AG20443 (cell line): Measurements from ENCODE around the gene PLD1.
A peak's percentile ranks its signal among the peaks of the same experiment; 100 is the strongest.

Experiments
- DNase-seq: peaks from one replicate; pipeline ENCODE4 v3.0.0; 2012; ENCODE audit warnings: low spot score, mixed read lengths

Gene PLD1

DNA sequence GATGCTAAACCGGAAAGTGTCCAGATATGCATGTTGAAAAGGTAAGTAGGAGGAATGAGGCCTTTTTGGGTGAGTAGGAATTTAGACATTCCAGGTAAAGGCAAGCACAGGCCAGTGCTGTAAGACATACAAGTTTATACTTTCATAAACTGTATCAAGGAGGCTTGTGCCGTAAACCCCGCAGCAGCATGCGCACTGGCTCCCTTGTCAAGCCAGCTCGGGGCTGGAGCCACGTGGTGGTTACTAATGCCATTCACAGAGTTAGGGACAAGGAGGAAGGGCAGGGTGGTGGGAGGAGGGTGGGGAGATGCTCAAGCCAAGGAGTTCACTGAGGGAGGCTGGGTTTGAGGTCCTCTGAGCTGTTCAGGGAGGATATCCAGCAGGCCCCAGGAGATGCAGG lies 35.8 kb downstream of the PLD1 start:
- DNase-seq, result no peak

DNA sequence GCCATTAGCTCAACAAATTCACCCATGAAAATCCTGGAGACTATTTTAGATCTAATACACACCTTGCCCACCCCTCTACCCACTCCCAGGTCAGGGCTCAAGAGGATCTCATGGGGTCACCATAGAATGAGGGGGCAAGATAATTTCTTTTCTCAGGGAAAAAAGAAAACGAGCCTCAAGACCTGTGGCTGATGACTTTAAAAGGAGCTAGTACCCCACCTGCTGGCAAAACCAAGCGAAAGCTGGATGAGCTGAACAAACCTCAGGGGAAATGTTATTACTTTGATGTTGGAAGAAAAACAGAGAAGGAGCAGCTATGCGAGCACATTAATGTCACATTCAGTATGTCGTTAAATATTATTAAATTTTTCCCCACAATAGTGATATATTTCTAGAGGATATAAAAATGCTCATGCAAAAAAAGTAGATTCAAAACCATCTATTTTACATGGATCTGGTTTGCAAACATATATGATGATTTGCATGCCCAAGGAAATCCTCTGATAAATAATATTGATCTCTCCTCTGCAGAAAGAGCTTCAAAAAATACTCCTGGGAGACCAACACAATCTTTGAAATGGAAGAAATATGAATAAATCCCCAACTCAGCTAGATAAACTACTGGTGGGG lies 37.7 kb downstream of the PLD1 start:
- DNase-seq, result peak; percentile 69

DNA sequence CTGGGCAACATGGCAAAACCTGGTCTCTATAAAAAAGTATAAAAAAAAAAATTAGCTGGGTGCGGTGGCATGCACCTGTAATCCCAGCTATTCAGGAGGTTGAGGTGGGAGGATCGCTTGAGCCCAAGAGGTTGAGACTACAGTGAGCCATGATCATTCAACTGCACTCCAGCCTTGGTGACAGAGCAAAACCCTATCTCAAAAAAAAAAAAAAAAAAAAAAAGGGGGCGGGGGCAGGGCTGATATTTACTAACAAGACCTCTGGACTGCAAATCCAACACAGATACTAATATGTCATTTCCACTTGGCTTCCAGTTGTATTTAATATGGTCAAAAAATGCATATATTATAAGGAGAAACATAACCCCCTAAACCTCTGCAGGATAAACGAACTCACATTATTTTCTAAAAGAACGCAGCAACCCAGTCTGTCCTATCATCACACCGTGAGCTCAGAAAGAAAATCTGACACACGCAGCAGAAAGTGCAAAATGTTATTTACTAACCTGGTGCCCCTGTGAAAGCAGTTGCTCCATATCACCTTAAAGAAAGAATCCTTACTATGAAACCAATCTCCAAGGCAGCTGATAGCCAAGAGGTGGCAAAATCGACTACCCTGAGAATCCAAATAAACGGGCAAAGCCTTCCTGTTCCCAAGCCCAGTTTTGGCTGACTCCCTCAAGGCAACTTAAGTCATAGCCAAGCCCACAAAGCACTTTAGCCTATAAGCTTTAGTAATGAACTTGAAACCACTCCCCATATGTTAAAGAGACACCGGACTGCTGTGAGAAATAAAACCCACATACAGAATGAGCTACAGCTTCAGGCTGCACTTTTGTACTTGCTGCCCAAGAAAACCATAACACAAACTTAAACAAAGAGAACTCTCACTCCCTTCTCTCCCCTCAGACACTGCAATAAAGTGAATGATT lies 39.3 kb downstream of the PLD1 start:
- peak; percentile 76 for DNase-seq

DNA sequence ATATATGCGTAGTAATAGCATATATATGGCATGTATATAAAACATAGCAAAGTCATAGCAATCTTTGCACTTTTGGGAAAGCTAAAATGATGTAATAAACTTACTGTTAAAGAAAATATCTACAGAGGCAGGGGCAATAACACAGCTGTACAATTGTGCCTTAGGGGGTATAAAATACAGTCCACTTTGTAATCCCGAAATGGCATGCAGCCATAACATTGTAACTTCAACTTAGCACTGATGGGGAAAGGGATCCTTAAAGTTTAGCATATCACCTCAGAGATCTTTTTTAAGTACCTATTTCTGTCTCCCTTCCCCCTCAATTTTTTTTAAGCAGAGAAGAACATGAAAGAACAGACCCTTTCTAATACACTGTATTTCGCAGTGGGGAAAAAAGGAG lies 40.8 kb downstream of the PLD1 start:
- DNase-seq, result no peak

DNA sequence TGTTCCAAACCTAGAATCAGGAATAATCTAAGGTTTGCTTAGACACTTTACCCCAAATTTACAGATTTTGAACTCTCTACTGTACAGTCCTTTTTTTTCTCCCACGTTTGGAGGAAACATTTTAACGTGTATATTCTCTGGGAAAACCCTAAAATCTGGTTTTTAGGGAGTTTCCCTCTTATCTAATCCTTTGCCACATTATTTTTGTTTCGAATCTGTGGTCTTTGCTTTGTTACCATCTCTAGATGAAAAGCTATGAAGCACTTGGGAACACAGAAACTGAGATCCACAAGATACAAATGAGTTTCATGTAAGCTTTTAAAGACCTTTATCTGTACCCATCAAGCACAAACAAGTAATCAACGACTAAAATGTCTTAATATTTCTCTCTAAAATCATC lies 41.3 kb downstream of the PLD1 start:
- no peak for DNase-seq

DNA sequence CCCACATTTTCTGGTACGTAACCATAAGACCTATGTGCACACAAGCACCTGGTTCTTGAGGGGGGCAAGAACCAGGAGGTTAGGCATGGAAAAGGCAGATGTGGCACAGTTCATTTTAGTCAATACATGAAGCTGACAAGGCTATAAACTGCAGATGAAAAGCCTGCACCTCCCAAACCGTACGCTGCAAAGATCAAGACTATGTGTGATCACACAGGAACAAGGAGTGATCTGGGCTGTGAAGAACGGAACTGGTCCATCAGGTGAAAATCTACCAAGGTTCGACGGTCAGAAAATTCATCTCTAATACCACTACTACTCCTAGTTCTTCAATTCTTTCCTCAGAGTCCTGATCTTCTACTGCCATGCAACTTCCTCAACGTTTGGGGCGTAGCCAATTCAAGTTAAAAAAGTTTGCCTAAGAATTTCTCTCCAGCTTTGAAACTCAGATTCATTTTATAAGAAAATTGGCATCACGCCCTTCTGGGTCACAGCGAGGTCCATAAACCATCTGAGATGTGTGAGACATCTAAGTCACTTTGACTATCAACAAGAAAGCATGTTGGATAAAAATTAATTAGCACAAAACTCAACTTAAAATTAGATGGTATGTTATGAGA lies 41.9 kb downstream of the PLD1 start:
- DNase-seq, result no peak

DNA sequence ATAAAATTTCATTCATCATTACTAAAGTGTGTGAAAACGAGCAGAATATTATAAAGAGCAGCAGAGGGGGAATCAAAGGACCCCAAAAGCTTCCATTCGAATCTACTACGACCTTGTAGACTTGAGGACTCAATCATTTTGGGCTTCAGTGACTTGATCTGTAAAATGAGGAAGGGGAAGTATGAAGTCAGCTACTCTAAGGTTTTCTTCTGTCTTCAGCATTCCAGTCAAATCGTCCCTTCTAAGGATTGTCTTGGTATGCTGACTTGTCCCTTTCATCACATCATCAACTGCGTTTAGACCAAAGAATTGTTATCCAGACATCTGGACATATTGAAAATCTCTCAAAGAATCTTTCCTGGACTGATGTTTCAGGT lies 44.8 kb downstream of the PLD1 start:
- DNase-seq, result no peak

DNA sequence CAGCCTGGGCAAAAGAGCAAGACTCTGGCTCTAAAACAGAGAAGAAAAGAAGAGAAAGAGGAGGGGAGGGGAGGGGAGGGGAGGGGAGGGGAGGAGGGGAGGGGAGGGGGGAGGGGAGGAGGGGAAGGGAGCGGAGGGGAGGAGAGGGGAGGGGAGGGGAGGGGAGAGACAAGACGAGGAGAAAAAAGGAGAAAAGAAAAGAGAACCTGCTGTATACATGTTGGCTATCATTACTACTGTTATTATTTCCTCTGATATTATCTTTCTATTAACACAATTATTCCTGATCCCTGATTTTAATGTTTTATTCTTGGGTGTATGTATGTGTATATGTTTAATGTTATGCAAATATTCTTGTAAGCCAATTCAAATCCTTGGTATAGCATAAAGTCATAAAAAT lies 46.9 kb downstream of the PLD1 start:
- DNase-seq, result no peak

DNA sequence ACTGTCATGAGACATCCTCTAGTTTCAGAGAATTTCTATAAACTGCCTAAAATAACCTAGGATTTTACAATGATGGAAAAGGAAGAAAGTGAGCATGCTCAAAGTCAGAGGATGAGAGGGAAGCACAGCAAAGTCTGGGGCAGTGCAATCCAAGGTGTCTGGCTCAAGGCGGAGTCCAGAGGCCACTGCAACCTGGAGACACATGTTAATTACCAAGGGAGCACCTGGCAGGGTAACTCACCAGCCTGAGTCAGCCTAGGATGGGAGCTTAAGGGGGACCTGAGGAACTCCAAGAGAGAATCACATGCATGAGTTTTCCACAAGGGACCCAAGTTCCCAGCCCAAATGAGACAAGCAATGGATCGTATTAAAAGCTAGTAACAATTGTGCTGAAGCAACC lies 49.8 kb downstream of the PLD1 start:
- no peak for DNase-seq

DNA sequence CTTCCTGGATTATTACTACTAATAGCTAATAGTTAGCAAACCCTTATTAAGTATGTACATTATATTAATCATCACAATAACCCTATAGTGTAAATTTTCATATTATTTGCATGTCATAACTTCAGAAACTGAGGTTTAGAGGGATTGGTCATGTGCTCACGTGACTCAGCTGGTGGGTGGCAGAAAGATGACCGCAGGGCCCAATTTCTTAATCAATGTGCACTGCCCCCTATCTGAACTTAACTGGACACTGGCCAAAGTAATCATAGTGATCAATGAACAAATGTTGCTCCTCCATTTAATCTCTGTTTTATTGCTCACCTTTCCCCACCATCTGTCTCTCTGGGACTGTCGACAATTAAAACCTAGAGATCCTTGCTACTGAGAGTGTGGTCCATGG lies 52.2 kb downstream of the PLD1 start:
- no peak for DNase-seq

DNA sequence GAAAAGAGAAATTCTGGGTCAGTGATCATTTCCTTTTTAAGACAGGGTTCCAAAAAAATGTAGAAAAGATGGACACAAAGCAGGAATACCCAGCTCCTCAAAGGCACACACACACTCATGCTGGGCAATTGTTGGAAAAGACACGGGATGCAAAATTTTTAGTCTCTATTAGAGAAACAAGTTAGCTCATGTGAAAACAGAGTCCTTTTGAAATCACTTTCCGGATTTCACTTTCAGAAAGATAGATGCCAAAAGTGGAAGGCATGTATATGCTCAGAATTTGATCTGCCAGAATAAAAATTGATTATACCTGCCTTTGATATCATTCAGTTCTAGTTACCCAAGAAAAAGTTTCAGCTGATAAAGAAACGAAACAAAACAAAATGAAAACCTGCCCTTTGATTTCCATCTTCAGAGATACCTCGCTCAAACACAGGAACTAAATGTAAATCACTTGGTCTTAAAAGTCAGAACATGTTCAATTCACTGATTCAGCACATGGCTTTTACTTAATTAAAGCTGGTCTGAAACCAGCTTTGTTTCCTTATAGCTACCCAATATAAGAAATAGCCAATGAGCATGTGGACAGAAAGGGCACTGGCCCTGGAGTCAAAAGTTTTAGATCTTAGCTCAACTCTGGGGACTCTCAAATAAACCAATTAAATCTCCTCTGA lies 52.8 kb downstream of the PLD1 start:
- no peak for DNase-seq

DNA sequence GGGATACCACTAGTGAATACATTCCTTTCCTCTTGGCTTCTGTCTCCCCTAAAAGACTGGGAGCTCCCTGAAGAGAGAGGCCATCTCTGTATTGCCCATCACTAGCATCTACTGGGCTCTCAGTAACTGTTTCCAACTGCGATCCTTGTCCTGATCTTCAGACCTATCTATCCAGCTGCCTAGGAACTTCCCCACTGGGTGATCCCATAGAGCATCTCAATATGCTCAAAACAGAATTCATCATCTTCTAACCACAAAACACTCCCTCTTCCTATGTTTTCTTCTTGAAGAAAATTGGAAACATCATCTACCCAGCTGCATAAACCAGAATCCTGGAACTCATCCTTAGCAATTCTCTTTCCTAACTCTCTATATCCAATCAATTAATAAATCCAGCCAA lies 54.6 kb downstream of the PLD1 start:
- no peak for DNase-seq

DNA sequence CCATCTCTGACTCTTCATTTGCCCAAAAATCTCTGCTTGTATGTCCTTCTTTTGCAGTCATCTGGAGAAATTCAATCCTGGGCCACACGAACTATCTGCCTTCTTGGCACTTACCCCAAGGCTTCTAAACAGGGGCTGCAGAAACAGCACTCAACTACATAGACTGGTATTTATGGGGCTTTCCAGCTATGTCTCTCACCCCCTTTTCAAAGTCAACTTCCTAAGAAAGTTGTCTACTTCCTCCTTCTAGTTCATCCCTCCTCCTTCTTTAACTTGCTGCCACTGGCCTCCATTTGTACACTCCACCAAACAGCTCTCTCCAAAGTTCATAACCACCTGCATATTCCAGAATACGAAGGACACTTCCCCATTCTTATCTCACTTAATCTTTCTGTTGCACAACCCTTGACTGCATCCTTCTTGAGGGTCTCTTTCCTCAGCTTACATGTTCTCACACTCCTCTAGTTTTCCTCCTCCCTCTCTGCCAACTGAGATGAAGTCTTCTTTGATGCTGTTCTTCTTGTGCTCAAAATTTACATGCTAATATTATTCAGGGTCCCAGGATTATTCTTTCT lies 55.2 kb downstream of the PLD1 start:
- DNase-seq, result no peak

DNA sequence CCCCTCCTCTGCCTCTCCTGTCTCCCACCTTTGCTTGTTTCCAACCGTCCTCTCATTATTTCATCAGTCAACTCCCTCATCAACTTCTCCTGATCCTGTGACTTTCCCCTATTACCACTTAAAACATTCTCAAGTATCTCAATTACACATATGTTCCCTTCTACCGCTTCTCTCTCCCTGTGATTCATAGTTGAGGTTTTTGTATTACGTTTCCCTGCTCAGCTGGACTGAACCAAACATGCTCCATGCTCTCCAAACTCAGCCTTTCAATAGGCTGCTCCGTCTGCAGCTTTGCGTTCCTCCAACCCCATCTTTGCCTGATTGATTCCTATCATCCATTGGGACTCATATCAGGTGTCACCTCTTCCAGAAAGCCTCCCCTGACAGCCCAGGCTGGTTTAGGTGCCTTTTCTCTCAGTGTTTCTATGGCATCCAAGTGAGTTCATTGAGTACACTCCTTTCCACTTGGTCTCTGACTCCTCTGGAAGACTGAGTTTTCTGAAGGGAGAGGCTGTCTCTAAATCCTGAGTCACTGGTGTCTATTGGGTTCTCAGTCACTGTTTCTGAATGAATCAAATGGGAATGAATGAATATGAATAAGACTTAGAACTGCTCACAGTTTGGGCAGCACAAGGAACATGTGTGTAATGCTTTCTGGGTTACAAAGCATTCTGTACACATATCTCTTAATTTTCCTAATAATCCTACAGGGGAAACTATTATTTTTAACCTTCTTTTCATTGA lies 56.4 kb downstream of the PLD1 start:
- DNase-seq, result peak; percentile 68

DNA sequence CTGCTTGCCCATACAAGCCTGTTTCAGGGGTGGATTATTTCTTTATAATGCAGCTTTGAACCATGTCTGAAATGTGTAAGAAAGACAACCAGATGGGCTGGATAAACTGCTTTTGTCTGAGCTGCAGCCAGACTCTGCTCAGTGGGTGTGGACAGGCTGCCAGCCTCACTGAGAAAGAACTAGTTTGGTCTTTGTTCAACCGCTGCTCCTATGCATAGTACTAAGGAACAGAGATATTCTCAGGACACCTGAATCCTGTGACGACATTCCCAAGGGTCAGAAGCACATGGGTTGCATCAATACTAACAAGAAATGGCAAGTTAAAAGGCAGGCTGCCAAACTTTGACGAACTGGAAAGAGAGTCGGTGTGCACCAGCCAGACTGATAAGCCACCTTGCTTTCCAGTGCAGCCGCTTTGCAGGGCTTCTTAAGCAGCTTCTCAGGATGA lies 57.2 kb downstream of the PLD1 start:
- DNase-seq, result peak; percentile 14

DNA sequence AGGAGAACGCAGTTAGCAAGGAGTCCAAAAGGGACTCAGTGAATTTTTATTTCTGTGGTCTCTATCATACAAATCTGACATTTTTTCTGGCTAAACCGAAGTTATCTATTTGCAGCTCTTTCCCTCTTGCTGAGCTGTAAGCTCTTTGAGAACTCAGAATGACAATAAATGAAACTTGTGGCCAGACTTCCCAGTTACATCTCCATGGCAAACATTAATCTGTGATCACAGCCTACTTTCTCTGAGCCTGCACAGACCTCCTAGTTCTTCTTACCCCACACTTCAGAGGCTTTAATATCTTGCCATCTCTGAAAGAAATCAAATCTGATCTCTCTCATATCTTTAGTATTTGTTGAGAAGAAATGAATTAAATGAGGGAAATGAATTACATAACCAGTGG lies 58.0 kb downstream of the PLD1 start:
- DNase-seq, result no peak

DNA sequence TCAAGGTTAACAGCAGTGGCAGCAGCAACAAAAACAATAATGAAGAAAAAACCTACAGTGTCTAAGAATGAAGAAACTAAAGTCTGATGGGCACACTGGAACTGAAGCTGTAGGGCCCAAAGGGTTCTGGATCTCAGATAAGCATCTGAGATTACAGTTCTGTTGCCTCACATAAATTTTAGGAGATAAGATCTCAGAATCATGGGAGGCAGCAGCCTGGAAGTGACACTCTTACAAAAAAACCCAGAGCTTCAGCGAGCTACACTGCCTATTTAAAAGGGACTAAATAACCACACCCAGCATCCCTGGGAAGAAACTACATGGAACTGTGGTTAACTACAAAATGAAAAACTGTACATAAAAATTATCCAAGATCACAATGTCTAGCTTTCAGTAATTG lies 61.2 kb downstream of the PLD1 start:
- no peak for DNase-seq

DNA sequence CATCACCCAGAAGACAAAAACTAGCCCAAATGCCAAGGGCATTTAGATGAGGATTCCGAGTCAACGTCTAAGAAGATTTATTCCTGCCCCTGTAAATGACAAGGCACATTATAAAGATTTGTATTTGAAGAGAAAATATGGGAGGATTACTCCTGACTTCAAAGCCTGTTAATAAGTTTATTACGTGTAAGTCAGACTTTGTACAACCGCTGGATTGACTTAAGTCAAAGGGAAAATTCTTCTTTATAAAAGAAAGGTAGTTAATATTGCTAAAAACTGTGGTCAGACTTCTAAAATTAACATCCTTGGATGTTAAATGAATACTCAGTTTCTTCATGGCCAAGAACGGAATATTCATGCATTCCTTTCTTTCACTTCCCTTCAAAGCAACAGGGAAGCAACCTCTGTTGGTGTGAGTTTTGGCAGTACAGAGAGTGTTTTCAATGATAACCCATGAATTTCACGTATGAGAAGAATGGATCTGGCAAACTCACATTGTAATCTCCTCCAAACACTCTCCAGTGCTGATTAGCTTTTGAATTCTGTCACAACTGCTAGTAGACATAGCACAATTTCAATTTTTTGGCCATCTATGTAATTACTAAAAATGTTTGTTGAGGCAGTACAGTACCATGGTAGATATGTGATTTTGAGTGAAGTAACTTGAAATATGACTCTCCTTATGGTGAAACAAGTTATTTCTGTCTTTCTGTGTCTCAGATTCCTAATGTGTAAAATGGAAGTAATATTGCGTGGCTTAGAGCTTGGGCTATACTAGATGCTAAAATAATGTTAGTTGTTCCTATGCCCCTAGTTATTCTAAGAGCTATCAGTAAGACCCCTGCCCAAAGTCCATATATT lies 62.0 kb downstream of the PLD1 start:
- no peak for DNase-seq

DNA sequence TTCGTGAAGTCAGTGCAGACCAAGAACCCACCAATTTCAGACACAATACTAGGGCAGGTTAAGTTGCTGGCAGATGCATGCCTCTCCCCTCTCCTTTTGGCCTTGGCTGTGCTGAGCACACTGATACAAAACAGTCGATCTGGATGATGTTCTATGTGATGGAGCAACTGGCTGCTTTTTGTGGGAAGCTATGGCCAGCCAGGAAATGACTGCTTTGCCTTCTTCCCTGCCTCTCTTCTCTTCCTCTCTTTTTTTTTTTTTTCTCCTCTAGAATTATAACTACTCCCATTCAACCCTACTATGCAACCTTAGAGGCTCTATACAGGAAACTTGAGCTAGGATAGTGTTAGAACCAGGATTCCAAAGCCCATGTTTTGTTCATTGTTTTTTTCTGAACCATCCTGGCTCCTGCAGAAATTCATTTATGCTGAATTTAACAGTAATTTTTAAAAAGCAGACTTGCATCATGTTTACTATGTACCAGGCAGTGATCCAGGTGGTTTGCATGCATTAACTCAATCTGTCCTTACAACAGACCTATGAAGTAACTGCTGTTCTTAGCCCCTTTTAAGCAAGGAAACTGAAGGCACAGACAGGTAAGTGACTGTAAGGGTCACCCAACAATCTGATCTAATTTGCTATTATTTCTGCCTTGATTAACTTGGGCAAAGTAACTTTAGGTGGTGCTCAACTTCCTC lies 62.9 kb downstream of the PLD1 start:
- DNase-seq, result no peak
